ENCODE results near the gene MFN2. TPM values are rescaled to one million over a fixed set of nuclear protein-coding genes. Genes with fewer than 3 reads are reported as not detected.

MFN2 gene
- total and polyA plus RNA-seq, 9 of the 15 experiments (the other 6 are each of a cell fraction or from before 2014, with no cell fraction given) = 10.5 to 158 (median 87.1) TPM

GRCh38 chr1:11960715-11961114 lies 19.5 kb upstream of the MFN2 start:
- no peak overlapping the region for H3K27ac ChIP-seq (ENCODE audit: extremely low read depth, low read depth, low read length)
- no peak for ATAC-seq
- peak overlapping the region in 1 of 2 experiments; percentile 82; a peak in 2 of 4 replicates for H3K9ac ChIP-seq (ENCODE audit: insufficient read depth in 1 of 2, low read depth in 2 of 2, low read length in 2 of 2)
- in situ Hi-C loops (cut with MboI) = loop anchor here (5.0 kb wide), 1 partner anchor 48 kb away; no protein-coding TSS in a partner anchor
- DNase-seq (ENCODE audit: extremely low read depth in 1 of 4, low spot score in 3 of 4) = no peak
- no peak overlapping the region for H3K4me2 ChIP-seq (ENCODE audit: insufficient read depth, low read length)
- FAIRE-seq = no peak
- 86% methylated on average over 6 of the region's 6 CpGs for WGBS (ENCODE audit: insufficient coverage, low coverage, missing lambda C conversion rate)
- H3K4me3 ChIP-seq = no peak overlapping the region
- no peaks in the 10 kb centered on the region for H3K79me2 ChIP-seq (ENCODE audit: control insufficient read depth, insufficient read depth, low read length)
- no peaks in the 10 kb centered on the region for H3K27me3 ChIP-seq (ENCODE audit: control insufficient read depth in 2 of 2, insufficient read depth in 2 of 2, low read length in 2 of 2)
- intact Hi-C loops (cut with micrococcal nuclease) = no loop called here
- no peaks in the 10 kb centered on the region for H3K9me3 ChIP-seq (replicated peaks; ENCODE audit: control insufficient read depth, insufficient read depth, low read depth, low read length)
- H3K36me3 ChIP-seq (ENCODE audit: control insufficient read depth, insufficient read depth, low read length) = peaks cover 82% of the 10 kb centered on the region; the same call in 2 of the 3 replicates
- POLR2A ChIA-PET = interaction anchor here (15.9 kb wide), 1 partner anchor 51 kb away, joined by 112 read pairs; no protein-coding TSS in a partner anchor
- peaks cover 4% of the 10 kb centered on the region; the same call in 1 of the 2 replicates for H4K20me1 ChIP-seq (replicated peaks; ENCODE audit: control insufficient read depth, insufficient read depth, low read length)
- no peak overlapping the region for H2AFZ ChIP-seq (ENCODE audit: low read depth, low read length)
- no peaks in the 10 kb centered on the region for H3K9me1 ChIP-seq (ENCODE audit: control insufficient read depth, insufficient read depth, low read length)
- no TSS peak for BruUV-seq (replicated peaks)
- TF ChIP-seq RFX1 (IDR thresholded peaks at IDR 0.05) (no peak), SNIP1 (IDR thresholded peaks at IDR 0.05; ENCODE audit: low read depth) (no peak), PKNOX1 (IDR thresholded peaks at IDR 0.05) (peak; percentile 48; the same call in 1 of the 2 replicates), AFF4 (CRISPR knock-in tag; IDR thresholded peaks at IDR 0.05) (no peak), ZFP36 (IDR thresholded peaks at IDR 0.05; ENCODE audit: low read depth, low read length, partially characterized antibody) (peak; percentile 56), FOXJ2 (tag; IDR thresholded peaks at IDR 0.05) (no peak), ASH1L (IDR thresholded peaks at IDR 0.05; ENCODE audit: borderline replicate concordance, low read depth, partially characterized antibody) (no peak)
- H3K4me1 ChIP-seq (replicated peaks in 1 of 2; ENCODE audit: control insufficient read depth in 2 of 2, insufficient read depth in 2 of 2, low read length in 2 of 2) = peaks cover 0 to 10% of the 10 kb centered on the region in 2 experiments; a peak in 1 of 5 replicates
- CTCF ChIA-PET (ENCODE audit: low intra/inter-chr PET ratio) = no interaction called here
